WTC11 (cell line): Measurements from ENCODE around the gene CD164. TPM values are rescaled to one million over a fixed set of nuclear protein-coding genes. Genes with fewer than 3 reads are reported as not detected.

ENCODE experiments used
- ATAC-seq: fragments of 200-7000 bp; cut with Tn5 transposase; 2 replicates; pipeline ENCODE4 v1.10.0; 2021; ENCODE audit warnings: mild to moderate bottlenecking, moderate library complexity
- CTCF ChIA-PET: fragments of 300-600 bp; sonication (Branson Sonifier 250); formaldehyde crosslinking; loops from one replicate; lab custom pipeline; 2021; ENCODE audit warnings: antibody characterized with exemption; lab: Charles Lee
- POLR2A ChIA-PET: fragments of 350-600 bp; sonication (Branson Sonifier 250); formaldehyde crosslinking; loops from one replicate; lab custom pipeline; 2021; ENCODE audit warnings: antibody characterized with exemption; lab: Charles Lee
- DNase-seq: peaks from one replicate; pipeline ENCODE4 v3.0.0; 2021; ENCODE audit warnings: low spot score
- H3K27ac Mint-ChIP-seq: 2 replicates; pipeline ENCODE4 v1.8.0; 2021; ENCODE audit warnings: mixed read lengths
- H3K27me3 Mint-ChIP-seq: 2 replicates; pipeline ENCODE4 v1.8.0; 2021; ENCODE audit warnings: low read depth, mild to moderate bottlenecking, moderate library complexity, mixed read lengths
- H3K36me3 Mint-ChIP-seq: 2 replicates; pipeline ENCODE4 v1.8.0; 2021; ENCODE audit warnings: mixed read lengths
- H3K4me1 Mint-ChIP-seq: 2 replicates; pipeline ENCODE4 v1.8.0; 2022; ENCODE audit warnings: mixed read lengths
- H3K4me3 Mint-ChIP-seq: 2 replicates; pipeline ENCODE4 v1.8.0; 2021; ENCODE audit warnings: mild to moderate bottlenecking, moderate library complexity, mixed read lengths
- H3K9me3 Mint-ChIP-seq: 2 replicates; pipeline ENCODE4 v1.8.0; 2021; ENCODE audit warnings: mixed read lengths
- AFF4 ChIP-seq: sonication (generic); formaldehyde crosslinking; IDR thresholded peaks from 2 replicates; pipeline ENCODE4 v1.8.1; 2023; ENCODE audit warnings: mild to moderate bottlenecking, missing genetic modification reagents, borderline replicate concordance
- AR ChIP-seq: fragments of 250-450 bp; sonication (Bioruptor Pico); IDR thresholded peaks from 2 replicates; pipeline ENCODE4 v1.9.0; 2021; ENCODE audit warnings: mild to moderate bottlenecking
- E2F1 ChIP-seq: sonication (generic); formaldehyde crosslinking; IDR thresholded peaks from 2 replicates; pipeline ENCODE4 v1.8.0; 2022; ENCODE audit warnings: mild to moderate bottlenecking, missing genetic modification reagents
- E2F4 ChIP-seq: sonication (generic); formaldehyde crosslinking; IDR thresholded peaks from 2 replicates; pipeline ENCODE4 v1.8.1; 2022; ENCODE audit warnings: low read depth, mild to moderate bottlenecking, moderate library complexity, missing genetic modification reagents, borderline replicate concordance
- E2F5 ChIP-seq: sonication (generic); formaldehyde crosslinking; IDR thresholded peaks from 2 replicates; pipeline ENCODE4 v1.8.1; 2022; ENCODE audit warnings: mild to moderate bottlenecking, moderate library complexity, missing genetic modification reagents
- GRHL2 ChIP-seq: fragments of 250-450 bp; sonication (Bioruptor Pico); IDR thresholded peaks from 2 replicates; pipeline ENCODE4 v1.8.0; 2022; ENCODE audit warnings: mild to moderate bottlenecking, moderate library complexity; ENCODE audit not compliant: insufficient replicate concordance, severe bottlenecking
- GTF2I ChIP-seq: fragments of 250-450 bp; sonication (Bioruptor Pico); conservative IDR thresholded peaks from 2 replicates; pipeline ENCODE4 v1.4.0; 2021; ENCODE audit warnings: mild to moderate bottlenecking
- IRF1 ChIP-seq: sonication (generic); formaldehyde crosslinking; IDR thresholded peaks from 2 replicates; pipeline ENCODE4 v1.8.0; 2023; ENCODE audit warnings: missing genetic modification reagents
- JAZF1 ChIP-seq: fragments of 250-450 bp; sonication (Bioruptor Pico); IDR thresholded peaks from 2 replicates; pipeline ENCODE4 v1.9.0; 2021; ENCODE audit warnings: moderate library complexity, mild to moderate bottlenecking, inconsistent platforms
- MAX ChIP-seq: sonication (generic); formaldehyde crosslinking; IDR thresholded peaks from 2 replicates; pipeline ENCODE4 v1.8.0; 2022; ENCODE audit warnings: mild to moderate bottlenecking, missing genetic modification reagents
- MXD4 ChIP-seq: fragments of 250-450 bp; sonication (Bioruptor Pico); IDR thresholded peaks from 2 replicates; pipeline ENCODE4 v1.8.0; 2021; ENCODE audit warnings: mild to moderate bottlenecking, moderate library complexity, borderline replicate concordance
- NFATC4 ChIP-seq: fragments of 250-450 bp; sonication (Bioruptor Pico); IDR thresholded peaks from 2 replicates; pipeline ENCODE4 v1.9.0; 2021; ENCODE audit warnings: mild to moderate bottlenecking
- PREB ChIP-seq: sonication (generic); formaldehyde crosslinking; IDR thresholded peaks from 2 replicates; pipeline ENCODE4 v1.8.1; 2022; ENCODE audit warnings: mild to moderate bottlenecking, missing genetic modification reagents, moderate library complexity, borderline replicate concordance
- SMAD4 ChIP-seq: sonication (generic); formaldehyde crosslinking; IDR thresholded peaks from 2 replicates; pipeline ENCODE4 v1.8.0; 2022; ENCODE audit warnings: mild to moderate bottlenecking, missing genetic modification reagents
- TEAD1 ChIP-seq: sonication (generic); formaldehyde crosslinking; IDR thresholded peaks from 2 replicates; pipeline ENCODE4 v1.8.0; 2022; ENCODE audit warnings: mild to moderate bottlenecking, missing genetic modification reagents
- ZMAT4 ChIP-seq: fragments of 250-450 bp; sonication (Bioruptor Pico); IDR thresholded peaks from 2 replicates; pipeline ENCODE4 v1.9.0; 2021; ENCODE audit warnings: mild to moderate bottlenecking
- ZSCAN18 ChIP-seq: fragments of 250-450 bp; sonication (Bioruptor Pico); IDR thresholded peaks from 2 replicates; pipeline ENCODE4 v2.1.2; 2022; ENCODE audit warnings: mild to moderate bottlenecking, moderate library complexity
- total RNA-seq: library from RNA; stranded (reverse); gene quantifications from 3 replicates; pipeline ENCODE4 v1.2.3, GENCODE V29; 2021

The CD164 gene
- total RNA-seq, 1 experiment from 2014 or later = 74.9 TPM

- ChIA-PET POLR2A (no interaction called here), CTCF (no interaction called here)
- Mint-ChIP-seq H3K27me3 (no peaks in the 10 kb centered on the region), H3K9me3 (no peaks in the 10 kb centered on the region), H3K4me3 (no peak overlapping the region), H3K27ac (no peak overlapping the region), H3K36me3 (no peaks in the 10 kb centered on the region), H3K4me1 (peaks cover 8% of the 10 kb centered on the region)
- ATAC-seq = no peak
- DNase-seq = no peak
- TF ChIP-seq IRF1 (CRISPR knock-in tag) (no peak), TEAD1 (CRISPR knock-in tag) (no peak), AFF4 (CRISPR knock-in tag) (no peak), SMAD4 (CRISPR knock-in tag) (no peak), AR (CRISPR knock-in tag) (no peak), GTF2I (CRISPR knock-in tag) (no peak), JAZF1 (CRISPR knock-in tag) (no peak), MAX (CRISPR knock-in tag) (no peak), ZSCAN18 (CRISPR knock-in tag) (no peak), E2F4 (CRISPR knock-in tag) (no peak), NFATC4 (no peak), MXD4 (CRISPR knock-in tag) (no peak), E2F5 (CRISPR knock-in tag) (no peak), GRHL2 (CRISPR knock-in tag) (no peak), PREB (CRISPR knock-in tag) (no peak), E2F1 (CRISPR knock-in tag) (no peak), ZMAT4 (CRISPR knock-in tag) (no peak)
Observed at GRCh38 chr6:109343518-109343917, 38.7 kb downstream of the CD164 start.
